ENCODE measurements around the gene CYP4F8.

DNA sequence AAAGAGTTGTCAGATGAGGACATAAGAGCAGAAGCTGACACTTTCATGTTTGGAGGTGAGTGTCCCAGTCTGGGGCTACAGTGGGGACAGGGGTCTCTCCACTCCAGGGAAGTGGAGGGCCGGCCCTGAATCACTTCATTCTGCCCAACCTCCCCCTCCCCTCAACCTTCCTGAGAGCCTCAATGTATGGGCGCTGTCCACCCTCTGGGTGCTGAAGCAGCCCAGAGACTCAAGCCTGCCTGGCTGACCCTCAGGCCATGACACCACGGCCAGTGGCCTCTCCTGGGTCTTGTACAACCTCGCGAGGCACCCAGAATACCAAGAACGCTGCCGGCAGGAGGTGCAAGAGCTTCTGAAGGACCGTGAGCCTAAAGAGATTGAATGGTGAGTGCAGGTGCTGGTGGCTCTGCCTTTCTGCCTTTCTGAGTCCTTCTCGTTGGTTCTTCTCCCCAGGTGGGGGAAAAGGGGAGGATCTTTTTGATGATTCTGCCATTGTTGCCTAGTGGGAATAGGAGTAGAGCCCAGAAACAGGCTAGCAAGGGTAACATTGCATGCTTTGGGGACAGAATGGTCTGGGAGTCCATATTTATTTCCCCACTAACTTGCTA lies 8.8 kb downstream of the CYP4F8 start:
- TF ChIP-seq, protein P1, sequence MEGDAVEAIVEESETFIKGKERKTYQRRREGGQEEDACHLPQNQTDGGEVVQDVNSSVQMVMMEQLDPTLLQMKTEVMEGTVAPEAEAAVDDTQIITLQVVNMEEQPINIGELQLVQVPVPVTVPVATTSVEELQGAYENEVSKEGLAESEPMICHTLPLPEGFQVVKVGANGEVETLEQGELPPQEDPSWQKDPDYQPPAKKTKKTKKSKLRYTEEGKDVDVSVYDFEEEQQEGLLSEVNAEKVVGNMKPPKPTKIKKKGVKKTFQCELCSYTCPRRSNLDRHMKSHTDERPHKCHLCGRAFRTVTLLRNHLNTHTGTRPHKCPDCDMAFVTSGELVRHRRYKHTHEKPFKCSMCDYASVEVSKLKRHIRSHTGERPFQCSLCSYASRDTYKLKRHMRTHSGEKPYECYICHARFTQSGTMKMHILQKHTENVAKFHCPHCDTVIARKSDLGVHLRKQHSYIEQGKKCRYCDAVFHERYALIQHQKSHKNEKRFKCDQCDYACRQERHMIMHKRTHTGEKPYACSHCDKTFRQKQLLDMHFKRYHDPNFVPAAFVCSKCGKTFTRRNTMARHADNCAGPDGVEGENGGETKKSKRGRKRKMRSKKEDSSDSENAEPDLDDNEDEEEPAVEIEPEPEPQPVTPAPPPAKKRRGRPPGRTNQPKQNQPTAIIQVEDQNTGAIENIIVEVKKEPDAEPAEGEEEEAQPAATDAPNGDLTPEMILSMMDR (IDR thresholded peaks at IDR 0.05), result no peak
- no peak for TF ChIP-seq EP300 (IDR thresholded peaks at IDR 0.05)
